Measurements from ENCODE around the gene PRR20G.
"Not testable (repeated sequence)": the region's sequence is repeated elsewhere in the genome, so short reads cannot be mapped to it uniquely, and the experiment has no call there.

Gene PRR20G

GRCh38 chr3:127296959-127297358, 9.1 kb upstream of the PRR20G start:
- DNase-seq: no peak

- DNase-seq: no peak
Measured at GRCh38 chr3:127296166-127296565, 8.3 kb upstream of the PRR20G start.

GRCh38 chr3:127293650-127294049, 5.8 kb upstream of the PRR20G start:
- DNase-seq: not testable (repeated sequence)

- no peak for DNase-seq
Measured at GRCh38 chr3:127291611-127292010, 3.8 kb upstream of the PRR20G start.

GRCh38 chr3:127291114-127291513, 3.3 kb upstream of the PRR20G start:
- no peak for DNase-seq

GRCh38 chr3:127289706-127290575, 2.1 kb upstream of the PRR20G start:
- DNase-seq: no peak

- DNase-seq: no peak
Measured at GRCh38 chr3:127288921-127289705, 1.3 kb upstream of the PRR20G start.

GRCh38 chr3:127288343-127288742, 497 bp upstream of the PRR20G start:
- DNase-seq: no peak

GRCh38 chr3:127286571-127287140, 1.2 kb downstream of the PRR20G start:
- no peak for DNase-seq

GRCh38 chr3:127284258-127284657, 3.6 kb downstream of the PRR20G start:
- no peak for DNase-seq

GRCh38 chr3:127277561-127277960, 10.3 kb downstream of the PRR20G start:
- DNase-seq: no peak

- DNase-seq: no peak
Measured at GRCh38 chr3:127276995-127277394, 10.9 kb downstream of the PRR20G start.

- DNase-seq: no peak
Measured at GRCh38 chr3:127276396-127276795, 11.4 kb downstream of the PRR20G start.

GRCh38 chr3:127275287-127275781, 12.5 kb downstream of the PRR20G start:
- no peak for DNase-seq

- no peak for DNase-seq
Measured at GRCh38 chr3:127274200-127274760, 13.6 kb downstream of the PRR20G start.

GRCh38 chr3:127273206-127273605, 14.6 kb downstream of the PRR20G start:
- DNase-seq: no peak

- DNase-seq: no peak
Measured at GRCh38 chr3:127266186-127266585, 21.7 kb downstream of the PRR20G start.

GRCh38 chr3:127265581-127265981, 22.3 kb downstream of the PRR20G start:
- no peak for DNase-seq

- DNase-seq: no peak
Measured at GRCh38 chr3:127264794-127265514, 22.9 kb downstream of the PRR20G start.

GRCh38 chr3:127264292-127264691, 23.6 kb downstream of the PRR20G start:
- no peak for DNase-seq

- DNase-seq: no peak
Measured at GRCh38 chr3:127263586-127264231, 24.1 kb downstream of the PRR20G start.

GRCh38 chr3:127263037-127263436, 24.8 kb downstream of the PRR20G start:
- DNase-seq: no peak

All from GOT3 (cell line).